Right ventricle myocardium inferior (tissue), 1 donor: ENCODE results near the gene CDK19. TPM values are rescaled to one million over a fixed set of nuclear protein-coding genes. Genes with fewer than 3 reads are reported as not detected.
"Not testable (repeated sequence)": the region's sequence is repeated elsewhere in the genome, so short reads cannot be mapped to it uniquely, and the experiment has no call there.

Source experiments
- ATAC-seq: fragments of 200-7000 bp; cut with Tn5 transposase; one replicate; pipeline ENCODE4 v1.9.1; 2020; ENCODE audit warnings: mild to moderate bottlenecking, moderate library complexity
- DNase-seq: peaks from one replicate; pipeline ENCODE4 v3.0.0; 2021; ENCODE audit errors: missing footprints
- intact Hi-C: fragments of 100-400 bp; cut with DNase I; formaldehyde crosslinking; loops from one replicate; pipeline ENCODE4 v1.11.0; 2022
- total RNA-seq: library from RNA; stranded (reverse); fragmentation: NEBNext Ultra II Directional; extraction: Animal tissue kit (Norgen Biotek cat#: 25700); gene quantifications from one replicate; pipeline ENCODE4 v1.2.1, GENCODE V29; 2021
- donor health status: DM: no; HTN: yes; CAD: no; lungs with severe emphysema.

The CDK19 gene
- total RNA-seq, 1 donor from 2014 or later = 11.5 TPM

GRCh38 chr6:110615722-110616121 lies 199.5 kb downstream of the CDK19 start:
- intact Hi-C loops = no loop called here
- ATAC-seq = no peak
- DNase-seq = no peak

- ATAC-seq (no peak), DNase-seq (no peak)
- intact Hi-C loops = no loop called here
Measured at GRCh38 chr6:110614586-110614985, 200.7 kb downstream of the CDK19 start.

GRCh38 chr6:110614106-110614505 lies 201.2 kb downstream of the CDK19 start:
- DNase-seq (no peak), ATAC-seq (no peak)
- intact Hi-C loops = no loop called here

- intact Hi-C loops = no loop called here
Measured at GRCh38 chr6:110613356-110613755, 201.9 kb downstream of the CDK19 start.

GRCh38 chr6:110612298-110612697 lies 203.0 kb downstream of the CDK19 start:
- DNase-seq = no peak
- no peak for ATAC-seq
- intact Hi-C loops = no loop called here

More at GRCh38 chr6:110613356-110613755, 201.9 kb downstream of the CDK19 start:
- ATAC-seq (no peak), DNase-seq (no peak)

- ATAC-seq (peak; percentile 80), DNase-seq (no peak)
- intact Hi-C loops = no loop called here
Measured at GRCh38 chr6:110609101-110609500, 206.2 kb downstream of the CDK19 start.

GRCh38 chr6:110608151-110608550 lies 207.1 kb downstream of the CDK19 start:
- intact Hi-C loops = no loop called here
- DNase-seq (no peak), ATAC-seq (no peak)

- ATAC-seq (no peak), DNase-seq (no peak)
- intact Hi-C loops = no loop called here
Measured at GRCh38 chr6:110606151-110606550, 209.1 kb downstream of the CDK19 start.

GRCh38 chr6:110600640-110601039 lies 214.6 kb downstream of the CDK19 start:
- ATAC-seq, DNase-seq, intact Hi-C loops: not testable (repeated sequence)

GRCh38 chr6:110597761-110598160 lies 217.5 kb downstream of the CDK19 start:
- DNase-seq (no peak), ATAC-seq (no peak)
- intact Hi-C loops = no loop called here

- intact Hi-C loops = no loop called here
- ATAC-seq (peak; percentile 20), DNase-seq (no peak)
Measured at GRCh38 chr6:110596354-110596753, 218.9 kb downstream of the CDK19 start.

- ATAC-seq (no peak), DNase-seq (no peak)
- intact Hi-C loops = no loop called here
Measured at GRCh38 chr6:110595112-110595511, 220.2 kb downstream of the CDK19 start.

GRCh38 chr6:110593637-110594036 lies 221.6 kb downstream of the CDK19 start:
- DNase-seq = no peak
- intact Hi-C loops = no loop called here
- no peak for ATAC-seq

GRCh38 chr6:110592765-110593164 lies 222.5 kb downstream of the CDK19 start:
- ATAC-seq = no peak

GRCh38 chr6:110590821-110591351 lies 224.4 kb downstream of the CDK19 start:
- ATAC-seq (no peak), DNase-seq (no peak)
- intact Hi-C loops = no loop called here

More at GRCh38 chr6:110592765-110593164, 222.5 kb downstream of the CDK19 start:
- intact Hi-C loops = no loop called here
- no peak for DNase-seq

- no peak for ATAC-seq
- intact Hi-C loops = no loop called here
- DNase-seq = no peak
Measured at GRCh38 chr6:110589865-110590513, 225.3 kb downstream of the CDK19 start.

- ATAC-seq = no peak
- intact Hi-C loops = no loop called here
Measured at GRCh38 chr6:110587328-110587727, 227.9 kb downstream of the CDK19 start.

GRCh38 chr6:110581679-110582078 lies 233.6 kb downstream of the CDK19 start:
- intact Hi-C loops = no loop called here
- ATAC-seq (no peak), DNase-seq (no peak)

More at GRCh38 chr6:110587328-110587727, 227.9 kb downstream of the CDK19 start:
- DNase-seq = no peak

GRCh38 chr6:110577596-110578167 lies 237.6 kb downstream of the CDK19 start:
- intact Hi-C loops, DNase-seq, ATAC-seq: not testable (repeated sequence)

- DNase-seq (no peak), ATAC-seq (no peak)
- intact Hi-C loops = no loop called here
Measured at GRCh38 chr6:110575925-110576463, 239.3 kb downstream of the CDK19 start.
